ENCODE measurements around the gene CNOT6L.

DNA sequence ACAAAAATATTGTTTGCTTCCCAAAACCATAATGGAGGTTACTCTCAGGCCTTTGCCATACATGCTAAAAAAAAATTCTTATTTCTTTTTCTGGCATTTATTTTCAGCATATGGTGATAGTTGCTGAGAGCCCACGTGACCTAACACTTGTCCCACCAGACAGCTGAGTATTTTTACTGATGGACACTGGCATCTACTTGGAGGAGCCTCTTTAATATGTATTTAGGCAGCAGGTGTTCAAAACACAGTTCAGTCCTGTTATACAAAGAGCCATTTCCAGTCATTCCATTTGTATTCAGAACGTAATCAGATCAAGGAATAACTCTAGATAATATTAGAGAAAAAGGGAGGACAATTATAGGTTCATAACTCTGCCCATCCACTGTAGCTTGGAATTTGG, 118.0 kb downstream of the CNOT6L start:
- TF ChIP-seq, protein P1, sequence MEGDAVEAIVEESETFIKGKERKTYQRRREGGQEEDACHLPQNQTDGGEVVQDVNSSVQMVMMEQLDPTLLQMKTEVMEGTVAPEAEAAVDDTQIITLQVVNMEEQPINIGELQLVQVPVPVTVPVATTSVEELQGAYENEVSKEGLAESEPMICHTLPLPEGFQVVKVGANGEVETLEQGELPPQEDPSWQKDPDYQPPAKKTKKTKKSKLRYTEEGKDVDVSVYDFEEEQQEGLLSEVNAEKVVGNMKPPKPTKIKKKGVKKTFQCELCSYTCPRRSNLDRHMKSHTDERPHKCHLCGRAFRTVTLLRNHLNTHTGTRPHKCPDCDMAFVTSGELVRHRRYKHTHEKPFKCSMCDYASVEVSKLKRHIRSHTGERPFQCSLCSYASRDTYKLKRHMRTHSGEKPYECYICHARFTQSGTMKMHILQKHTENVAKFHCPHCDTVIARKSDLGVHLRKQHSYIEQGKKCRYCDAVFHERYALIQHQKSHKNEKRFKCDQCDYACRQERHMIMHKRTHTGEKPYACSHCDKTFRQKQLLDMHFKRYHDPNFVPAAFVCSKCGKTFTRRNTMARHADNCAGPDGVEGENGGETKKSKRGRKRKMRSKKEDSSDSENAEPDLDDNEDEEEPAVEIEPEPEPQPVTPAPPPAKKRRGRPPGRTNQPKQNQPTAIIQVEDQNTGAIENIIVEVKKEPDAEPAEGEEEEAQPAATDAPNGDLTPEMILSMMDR (IDR thresholded peaks at IDR 0.05), result no peak
- no peak for TF ChIP-seq POLR2A (IDR thresholded peaks at IDR 0.05)
